OCI-LY7 (cell line): ENCODE data around the gene PEX5L.

Experiments
- EZH2phosphoT487 ChIP-seq: fragments of 200-600 bp; sonication (generic); IDR thresholded peaks from 2 replicates; pipeline ENCODE4 v1.6.1; 2018; ENCODE audit warnings: low read depth, borderline replicate concordance, mild to moderate bottlenecking, mixed run types, antibody characterized with exemption, low read length, moderate library complexity, mixed read lengths
- TF ChIP-seq, protein P1 (sequence below): fragments of 200-600 bp; sonication (generic); conservative IDR thresholded peaks from 2 replicates; pipeline ENCODE4 v1.5.1; 2014; ENCODE audit warnings: mild to moderate bottlenecking, antibody characterized with exemption, low read length, moderate library complexity, mixed read lengths

GRCh38 chr3:179812096-179812382 is 224.7 kb downstream of the PEX5L start:
- TF ChIP-seq, protein P1, sequence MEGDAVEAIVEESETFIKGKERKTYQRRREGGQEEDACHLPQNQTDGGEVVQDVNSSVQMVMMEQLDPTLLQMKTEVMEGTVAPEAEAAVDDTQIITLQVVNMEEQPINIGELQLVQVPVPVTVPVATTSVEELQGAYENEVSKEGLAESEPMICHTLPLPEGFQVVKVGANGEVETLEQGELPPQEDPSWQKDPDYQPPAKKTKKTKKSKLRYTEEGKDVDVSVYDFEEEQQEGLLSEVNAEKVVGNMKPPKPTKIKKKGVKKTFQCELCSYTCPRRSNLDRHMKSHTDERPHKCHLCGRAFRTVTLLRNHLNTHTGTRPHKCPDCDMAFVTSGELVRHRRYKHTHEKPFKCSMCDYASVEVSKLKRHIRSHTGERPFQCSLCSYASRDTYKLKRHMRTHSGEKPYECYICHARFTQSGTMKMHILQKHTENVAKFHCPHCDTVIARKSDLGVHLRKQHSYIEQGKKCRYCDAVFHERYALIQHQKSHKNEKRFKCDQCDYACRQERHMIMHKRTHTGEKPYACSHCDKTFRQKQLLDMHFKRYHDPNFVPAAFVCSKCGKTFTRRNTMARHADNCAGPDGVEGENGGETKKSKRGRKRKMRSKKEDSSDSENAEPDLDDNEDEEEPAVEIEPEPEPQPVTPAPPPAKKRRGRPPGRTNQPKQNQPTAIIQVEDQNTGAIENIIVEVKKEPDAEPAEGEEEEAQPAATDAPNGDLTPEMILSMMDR, result no peak
- TF ChIP-seq EZH2phosphoT487, result no peak
